Urinary bladder (tissue), 4 donors: ENCODE measurements around the gene KIF21A. TPM values are rescaled to one million over a fixed set of nuclear protein-coding genes. Genes with fewer than 3 reads are reported as not detected.

ENCODE experiments used
- DNase-seq: peaks from one replicate; pipeline ENCODE4 v3.0.0-alpha.2; 2015; ENCODE audit errors: extremely low spot score
- H3K27ac ChIP-seq: one replicate; pipeline ENCODE4 v1.5.1; 2013; ENCODE audit warnings: low read depth, mild to moderate bottlenecking, moderate library complexity
- H3K36me3 ChIP-seq: one replicate; pipeline ENCODE4 v1.6.1; 2013; ENCODE audit warnings: mild to moderate bottlenecking, moderate library complexity; ENCODE audit not compliant: insufficient read depth
- H3K4me1 ChIP-seq: one replicate; pipeline ENCODE4 v1.6.1; 2013; ENCODE audit warnings: mild to moderate bottlenecking, moderate library complexity; ENCODE audit not compliant: insufficient read depth
- H3K4me3 ChIP-seq: one replicate; pipeline ENCODE4 v1.5.1; 2013; ENCODE audit warnings: low read depth, low read length
- WGBS: extraction: QIAGEN DNeasy Blood & Tissue Kit; methylation state at CpG from one replicate; pipeline ENCODE4 v1.1.7; 2013; 5-methylcytosine and 5-hydroxymethylcytosine counted together
- polyA plus RNA-seq: library from polyadenylated mRNA; stranded (reverse); fragments of 200-250 nt; gene quantifications from one replicate; pipeline ENCODE4 v1.2.3, GENCODE V29; 2013
- total RNA-seq: library from RNA; depleted of rRNA; stranded (reverse); fragments of >200 nt; gene quantifications from one replicate; pipeline ENCODE4 v1.2.3, GENCODE V29; 2014
- donor health status: healthy with polysubstance abuse.
- donor health status: healthy.

Gene KIF21A
- total and polyA plus RNA-seq, 2 donors, result 10.2 to 56.3 TPM

DNA sequence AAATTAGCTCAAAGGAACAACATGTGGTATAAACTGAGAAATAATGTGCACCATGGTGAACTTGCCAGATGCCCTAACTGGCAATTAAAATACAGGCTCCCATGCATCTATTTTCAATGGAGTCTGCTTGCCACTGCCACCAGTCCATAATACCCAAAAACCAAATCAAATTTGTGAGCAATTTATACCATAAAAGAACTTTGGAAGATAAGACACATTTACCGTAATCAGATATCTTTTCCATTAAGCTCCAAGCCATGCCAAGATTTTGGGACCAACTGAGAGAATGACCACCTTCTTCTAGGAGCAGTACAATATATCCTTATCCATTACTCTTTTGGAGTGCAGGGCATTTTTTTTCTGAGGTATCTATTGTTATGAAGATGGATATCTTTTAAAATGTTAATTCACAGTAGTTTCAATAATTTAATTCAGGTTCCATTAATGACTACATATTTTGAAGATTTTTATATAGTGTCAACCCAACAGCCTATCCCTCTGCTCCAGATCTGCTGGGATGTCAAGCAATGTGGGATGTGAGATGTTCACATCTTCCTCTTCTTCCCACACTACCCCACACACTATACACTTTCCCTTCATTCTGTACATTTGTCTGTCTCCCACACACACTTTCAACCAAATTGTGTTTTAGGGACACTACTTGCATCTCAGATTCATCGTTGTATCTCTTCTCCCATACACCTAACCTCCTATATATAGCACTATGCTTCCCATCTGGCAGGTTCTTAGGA is 53.3 kb downstream of the KIF21A start:
- Histone ChIP-seq H3K36me3 (no peaks in the 10 kb centered on the region), H3K27ac (no peak overlapping the region), H3K4me1 (no peaks in the 10 kb centered on the region), H3K4me3 (no peak overlapping the region)
- 93% methylated on average over 2 of the region's 2 CpGs for WGBS
- DNase-seq, result no peak

DNA sequence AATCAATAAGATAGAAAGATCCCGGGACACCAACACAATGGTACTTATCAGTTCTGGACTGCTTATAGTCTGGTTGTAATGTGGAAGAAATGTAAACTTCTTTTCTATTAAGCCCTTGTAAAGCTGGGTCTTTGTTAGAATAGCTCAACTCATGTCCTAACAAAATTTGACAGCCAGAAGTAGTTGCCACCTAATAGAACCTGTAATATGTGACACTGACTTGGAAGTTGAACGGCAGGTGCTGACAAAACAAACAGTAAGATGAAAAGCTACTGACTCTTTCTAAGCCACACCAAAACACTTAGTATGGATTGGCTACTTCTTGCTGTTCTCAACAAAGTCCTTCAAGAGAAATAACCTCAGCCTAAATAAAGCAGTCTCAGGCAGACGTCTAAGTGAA is 56.6 kb downstream of the KIF21A start:
- 64% methylated on average over 3 of the region's 3 CpGs for WGBS
- Histone ChIP-seq H3K4me1 (no peaks in the 10 kb centered on the region), H3K27ac (no peak overlapping the region), H3K36me3 (no peaks in the 10 kb centered on the region), H3K4me3 (no peak overlapping the region)
- no peak for DNase-seq

DNA sequence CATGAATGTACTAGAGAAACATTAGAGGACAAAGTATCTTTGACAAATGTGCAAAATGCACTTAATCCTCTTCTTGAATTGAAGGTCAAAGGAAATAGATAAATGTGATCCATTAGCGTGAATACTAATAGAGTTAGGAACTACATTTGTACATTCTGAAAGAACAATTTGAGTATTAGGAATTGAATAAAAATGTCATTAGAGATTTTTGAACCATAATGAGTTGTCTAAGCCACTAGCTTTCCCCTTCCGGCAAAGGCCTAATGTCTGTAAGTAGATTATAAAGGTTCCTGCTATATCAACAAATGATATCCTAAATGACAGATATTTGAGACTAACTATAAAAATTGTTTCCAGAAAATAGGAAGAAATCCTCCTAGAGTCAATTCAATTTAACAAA is 59.8 kb downstream of the KIF21A start:
- no peak for DNase-seq
- Histone ChIP-seq H3K27ac (no peak overlapping the region), H3K36me3 (no peaks in the 10 kb centered on the region), H3K4me3 (no peak overlapping the region), H3K4me1 (no peaks in the 10 kb centered on the region)
- 98% methylated on average over 2 of the region's 2 CpGs for WGBS

DNA sequence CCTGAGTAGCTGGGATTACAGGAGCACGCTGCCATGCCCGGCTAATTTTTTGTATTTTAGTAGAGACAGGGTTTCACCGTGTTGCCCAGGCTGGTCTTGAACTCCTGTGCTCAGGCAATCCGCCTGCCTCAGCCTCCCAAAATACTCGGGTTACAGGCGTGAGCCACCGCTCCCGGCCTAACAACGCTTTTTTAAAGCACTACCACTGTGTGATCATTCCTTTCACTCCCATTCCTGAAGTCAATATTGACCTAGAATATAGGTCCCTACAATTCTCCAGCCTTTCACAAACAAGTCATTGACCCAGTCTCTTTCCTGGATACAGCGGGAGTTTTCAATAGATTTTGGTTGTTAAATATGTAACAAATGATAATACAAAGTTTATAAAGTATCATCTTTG is 62.8 kb downstream of the KIF21A start:
- WGBS, result 96% methylated on average over 10 of the region's 10 CpGs
- Histone ChIP-seq H3K36me3 (no peaks in the 10 kb centered on the region), H3K4me1 (no peaks in the 10 kb centered on the region), H3K4me3 (no peak overlapping the region), H3K27ac (no peak overlapping the region)
- no peak for DNase-seq

DNA sequence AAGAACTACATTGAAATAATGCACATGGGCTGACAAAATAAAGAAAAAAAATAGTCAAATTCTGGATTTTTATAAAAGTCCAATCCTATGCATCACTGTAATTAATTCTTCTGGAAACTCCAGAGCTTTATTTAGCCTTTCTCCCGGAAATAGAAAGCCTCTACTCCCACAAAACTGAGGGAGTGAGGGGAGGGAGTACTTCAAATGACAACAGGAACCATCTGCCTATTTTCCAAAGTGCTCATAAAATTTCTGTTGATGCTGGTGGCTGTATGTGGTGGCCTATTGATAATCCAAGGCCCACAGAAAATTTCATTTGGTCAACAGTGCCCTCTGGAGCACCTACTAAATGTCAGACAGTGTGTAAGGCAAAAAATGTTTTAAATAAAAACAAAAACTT is 64.6 kb downstream of the KIF21A start:
- Histone ChIP-seq H3K4me1 (no peaks in the 10 kb centered on the region), H3K4me3 (no peak overlapping the region), H3K27ac (no peak overlapping the region), H3K36me3 (no peaks in the 10 kb centered on the region)
- 17% methylated on average over 1 of the region's 1 CpG for WGBS
- no peak for DNase-seq

DNA sequence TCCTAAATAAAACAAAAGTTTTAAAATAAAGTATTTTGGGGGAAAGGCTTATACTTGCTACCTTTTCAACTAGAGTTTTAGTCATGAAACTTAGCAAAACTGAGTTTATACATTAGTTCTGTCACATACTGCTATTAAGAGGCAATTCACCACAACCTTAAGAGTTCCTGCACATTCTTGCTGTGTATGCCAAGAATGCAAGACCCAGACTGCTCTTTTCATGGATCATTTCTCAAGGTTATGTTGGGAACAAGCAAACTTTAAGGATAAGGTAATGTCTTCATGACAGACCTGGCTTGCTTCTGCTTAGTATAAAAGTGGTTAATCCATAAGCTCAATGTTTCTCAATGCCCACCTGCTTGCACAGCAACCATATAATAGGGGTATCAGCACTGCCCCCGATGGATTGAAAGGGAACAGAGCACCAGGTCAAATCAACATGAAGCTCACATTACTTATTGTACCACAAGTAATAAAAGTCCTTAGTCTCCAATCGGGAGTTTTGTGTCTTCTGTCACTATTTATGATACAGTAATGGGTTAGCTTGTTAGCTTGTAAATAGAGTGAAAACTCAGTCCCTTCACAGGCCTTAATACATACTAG is 67.6 kb downstream of the KIF21A start:
- DNase-seq, result no peak
- 76% methylated on average over 2 of the region's 2 CpGs for WGBS

DNA sequence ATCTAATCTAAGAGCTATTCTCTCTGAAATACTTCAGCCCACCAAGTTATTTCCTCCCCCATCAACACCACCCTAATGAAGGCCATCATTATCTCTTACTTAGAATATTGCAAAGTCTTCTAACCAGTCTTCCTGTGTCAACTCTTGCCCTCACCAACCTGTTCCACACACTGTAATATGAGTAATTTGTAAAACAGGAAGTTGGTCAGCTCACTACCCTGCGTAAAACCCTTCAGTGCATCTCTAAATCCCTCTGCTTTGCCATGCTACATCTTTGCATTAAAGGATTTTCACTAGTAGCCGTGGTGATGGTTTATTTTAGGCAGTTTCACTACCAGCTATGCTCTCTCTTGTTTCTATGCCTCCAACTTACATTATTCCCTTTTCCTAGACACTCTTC is 70.0 kb downstream of the KIF21A start:
- Histone ChIP-seq H3K27ac (no peak overlapping the region), H3K4me3 (no peak overlapping the region), H3K4me1 (no peaks in the 10 kb centered on the region), H3K36me3 (no peaks in the 10 kb centered on the region)
- WGBS, result 55% methylated on average over 2 of the region's 2 CpGs
- no peak for DNase-seq

More for the DNA sequence above, 67.6 kb downstream of the KIF21A start:
- Histone ChIP-seq H3K27ac (no peak overlapping the region), H3K4me3 (no peak overlapping the region), H3K36me3 (no peaks in the 10 kb centered on the region), H3K4me1 (no peaks in the 10 kb centered on the region)

DNA sequence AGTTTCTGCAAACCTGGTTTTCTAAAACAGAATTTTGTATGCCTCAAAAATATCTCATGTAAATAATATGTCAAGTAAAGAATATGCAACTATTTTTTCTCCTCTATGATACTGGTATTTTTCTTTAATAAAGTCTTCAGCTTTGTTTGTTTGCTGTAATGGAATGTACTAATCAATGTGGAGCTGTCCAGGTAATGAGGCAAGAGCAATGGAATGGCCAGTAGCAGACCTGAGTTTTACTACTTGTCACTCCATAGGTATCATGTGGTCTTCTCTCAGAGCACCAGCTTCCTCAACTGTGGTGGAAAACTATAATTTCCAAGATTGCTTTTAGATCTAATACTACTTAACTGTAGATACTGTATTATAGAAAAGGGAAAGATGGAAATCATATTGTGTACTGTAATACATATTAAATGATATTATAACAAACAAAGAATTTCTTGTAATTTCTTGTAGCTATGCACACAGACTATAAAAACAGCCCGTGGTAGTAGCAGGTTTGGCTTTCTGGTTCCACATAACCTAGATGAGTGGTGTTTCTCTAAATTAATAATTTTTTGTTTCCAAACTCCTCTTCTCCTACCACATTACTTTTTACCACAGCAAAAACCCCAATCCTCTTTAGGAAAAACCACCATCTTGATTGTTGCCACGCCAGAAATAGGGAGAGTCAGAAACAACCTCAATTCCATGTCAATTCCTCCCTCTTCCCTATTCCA is 70.6 kb downstream of the KIF21A start:
- Histone ChIP-seq H3K4me3 (no peak overlapping the region), H3K27ac (no peak overlapping the region), H3K4me1 (no peaks in the 10 kb centered on the region), H3K36me3 (no peaks in the 10 kb centered on the region)
- DNase-seq, result no peak
- WGBS, result 84% methylated on average over 2 of the region's 2 CpGs

DNA sequence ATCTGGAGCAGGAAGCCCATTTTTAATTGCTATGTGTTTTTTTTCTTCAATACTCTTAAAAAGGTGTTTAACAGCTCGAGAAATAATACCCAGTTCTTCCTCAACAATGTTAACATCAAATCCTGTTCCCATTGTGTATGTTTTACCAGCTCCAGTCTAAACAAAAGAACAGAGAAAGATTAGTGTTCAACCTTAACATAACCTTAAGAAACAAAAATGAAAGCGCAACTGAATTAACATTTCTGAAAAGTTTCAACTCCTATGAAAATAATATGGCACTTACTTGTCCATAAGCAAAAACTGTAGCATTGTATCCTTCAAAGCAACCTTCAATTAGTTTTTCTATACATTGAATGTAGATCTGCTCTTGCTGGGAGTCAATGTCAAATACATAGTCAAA is 73.2 kb downstream of the KIF21A start:
- WGBS, result 68% methylated on average over 2 of the region's 2 CpGs
- no peaks in the 10 kb centered on the region for H3K36me3 ChIP-seq

DNA sequence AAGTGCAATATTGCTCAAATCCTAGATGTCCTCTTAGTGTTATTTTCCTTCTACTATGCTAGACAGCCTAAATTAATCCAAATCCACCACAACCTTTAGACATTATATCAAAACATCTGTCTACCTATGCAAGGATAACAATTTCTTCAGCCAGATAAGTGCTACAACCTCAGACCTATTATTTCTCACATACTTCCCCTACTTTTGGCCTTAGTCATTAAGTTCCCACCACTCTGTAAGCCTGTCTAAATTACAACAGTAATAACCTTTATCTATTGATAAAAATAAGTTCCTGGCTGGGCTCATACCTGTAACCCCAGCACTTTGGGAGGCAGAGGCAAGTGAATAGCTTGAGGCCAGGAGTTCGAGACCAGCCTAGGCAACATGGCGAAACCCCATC is 74.0 kb downstream of the KIF21A start:
- Histone ChIP-seq H3K36me3 (no peaks in the 10 kb centered on the region), H3K27ac (no peak overlapping the region), H3K4me1 (no peaks in the 10 kb centered on the region), H3K4me3 (no peak overlapping the region)
- DNase-seq, result no peak
- WGBS, result 97% methylated on average over 2 of the region's 2 CpGs

More for the DNA sequence above, 73.2 kb downstream of the KIF21A start:
- Histone ChIP-seq H3K4me1 (no peaks in the 10 kb centered on the region), H3K4me3 (no peak overlapping the region), H3K27ac (no peak overlapping the region)
- no peak for DNase-seq

DNA sequence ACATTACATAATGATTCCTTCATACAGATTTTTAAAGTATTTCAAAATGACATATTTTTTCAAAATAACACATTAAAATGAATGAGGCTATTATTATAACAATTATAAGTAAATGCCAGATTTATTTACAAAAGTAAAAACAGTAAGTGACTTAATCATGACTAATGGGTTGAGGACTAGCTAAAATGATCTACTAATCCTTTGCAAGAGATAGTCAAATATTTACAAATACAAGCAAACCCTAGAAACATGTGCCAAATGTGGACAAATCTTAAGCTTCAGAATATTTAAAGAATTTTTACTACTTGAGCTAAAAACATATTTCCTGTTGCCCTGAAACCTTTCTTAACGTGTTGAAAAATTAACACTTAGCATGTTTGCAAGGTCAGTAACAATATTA is 74.8 kb downstream of the KIF21A start:
- Histone ChIP-seq H3K27ac (no peak overlapping the region), H3K4me1 (no peaks in the 10 kb centered on the region), H3K4me3 (no peak overlapping the region), H3K36me3 (no peaks in the 10 kb centered on the region)
- WGBS, result 9% methylated on average over 1 of the region's 1 CpG
- DNase-seq, result no peak

DNA sequence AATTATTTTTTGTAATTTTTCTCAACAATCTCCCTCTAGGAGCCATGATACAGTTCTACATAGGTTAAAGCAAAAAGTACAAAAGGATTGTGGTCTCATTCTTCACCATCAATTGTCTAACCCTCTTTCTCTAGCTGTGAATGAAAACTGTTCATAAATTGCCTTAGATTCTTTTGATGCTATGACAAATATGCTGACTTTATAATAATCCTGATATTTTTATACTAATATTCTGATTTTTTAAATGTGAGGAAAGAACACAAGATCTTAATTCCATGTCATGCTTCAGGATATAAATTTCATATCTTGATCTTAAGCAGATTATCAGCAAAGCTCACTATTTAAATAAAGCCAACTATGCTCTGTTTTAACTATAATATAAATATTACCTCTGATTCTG is 75.4 kb downstream of the KIF21A start:
- H3K4me1 ChIP-seq, result no peaks in the 10 kb centered on the region
- DNase-seq, result no peak
- H3K4me3 ChIP-seq, result no peak overlapping the region
- H3K36me3 ChIP-seq, result no peaks in the 10 kb centered on the region
- H3K27ac ChIP-seq, result no peak overlapping the region

DNA sequence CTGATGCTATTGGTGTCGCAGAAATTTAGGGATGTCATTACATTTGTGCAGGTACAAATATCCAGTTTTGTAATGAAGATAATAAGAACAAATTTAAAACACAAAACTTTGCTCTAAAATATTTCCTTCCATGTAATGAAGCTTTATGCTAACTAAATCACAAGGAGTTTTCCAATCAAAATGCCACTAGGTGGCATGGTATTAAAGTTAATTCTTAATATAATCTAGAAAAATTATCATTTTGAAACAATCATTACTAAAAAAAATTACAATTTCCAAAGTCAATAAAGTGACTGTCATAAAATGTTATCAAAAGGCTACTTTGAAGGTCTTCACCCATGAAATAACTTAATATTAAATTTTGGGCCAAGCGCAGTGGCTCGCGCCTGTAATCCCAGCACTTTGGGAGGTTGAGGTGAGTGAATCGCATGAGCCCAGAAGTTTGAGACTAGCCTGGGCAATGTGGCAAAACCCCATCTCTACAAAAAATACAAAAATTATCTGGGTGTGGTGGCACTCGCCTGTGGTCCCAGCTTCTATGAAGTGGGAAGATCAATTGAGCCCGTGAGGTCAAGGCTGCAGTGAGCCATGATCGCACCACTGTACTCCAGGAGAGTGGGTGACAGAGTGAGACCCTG is 77.4 kb downstream of the KIF21A start:
- Histone ChIP-seq H3K27ac (no peak overlapping the region), H3K36me3 (no peaks in the 10 kb centered on the region), H3K4me1 (no peaks in the 10 kb centered on the region), H3K4me3 (no peak overlapping the region)
- DNase-seq, result no peak
- WGBS, result 98% methylated on average over 8 of the region's 8 CpGs

DNA sequence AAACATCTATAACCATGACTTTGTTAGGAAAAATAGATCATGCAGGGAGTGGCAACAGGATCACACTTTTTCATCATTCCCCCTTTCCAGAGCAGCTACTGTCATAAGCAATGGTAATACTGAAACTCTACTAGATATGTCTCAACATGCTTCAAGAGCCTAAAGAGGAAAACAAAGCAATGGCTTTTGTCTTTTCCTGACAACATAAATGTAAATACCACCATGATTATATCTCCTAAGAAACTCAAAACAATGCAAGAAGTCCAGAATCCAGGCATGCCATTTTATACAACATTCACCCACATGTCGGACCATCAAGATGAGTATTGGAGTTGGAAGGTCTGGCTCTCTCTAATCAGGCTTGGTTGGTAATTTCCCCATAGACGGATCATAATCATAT is 78.7 kb downstream of the KIF21A start:
- no peak for DNase-seq
- Histone ChIP-seq H3K4me1 (no peaks in the 10 kb centered on the region), H3K27ac (no peak overlapping the region), H3K36me3 (no peaks in the 10 kb centered on the region), H3K4me3 (no peak overlapping the region)
- 86% methylated on average over 2 of the region's 2 CpGs for WGBS
